Right lobe of liver (tissue), 4 donors: Measurements from ENCODE around the gene PLIN4.
A peak's percentile ranks its signal among the peaks of the same experiment; 100 is the strongest.

ENCODE experiments used
- CTCF ChIP-seq, 4 donors: fragments of 200-600 bp in 3 of 4; fragments of 450-650 bp in 1 of 4; IDR thresholded peaks; one replicate each; pipeline versions ENCODE4 v1.5.1 to v1.8.0; 2016 to 2022; ENCODE audit warnings: antibody characterized with exemption in 4 of 4, mild to moderate bottlenecking in 2 of 4
- POLR2A ChIP-seq: fragments of 450-650 bp; IDR thresholded peaks from one replicate; pipeline ENCODE4 v1.6.1; 2017; ENCODE audit warnings: antibody characterized with exemption, mild to moderate bottlenecking
- donor health status: DM: no; HTN: no; CAD: no.
- donor health status: DM: no; HTN: no; CAD: no.
- donor health status: DM: no; HTN: yes; CAD: no.

- TF ChIP-seq CTCF (IDR thresholded peaks at IDR 0.05) (peak; percentile 44 to 75 (median 72)), POLR2A (no peak)
Observed at GRCh38 chr19:4524808-4525562, 6.7 kb upstream of the PLIN4 start.
